OCI-LY1 (cell line): Measurements from ENCODE around the gene ZNF786.
"Not testable (repeated sequence)": the region's sequence is repeated elsewhere in the genome, so short reads cannot be mapped to it uniquely, and the experiment has no call there.

Source experiments
- CTCF ChIP-seq: fragments of 200-600 bp; sonication (generic), shearing (Covaris generic); IDR thresholded peaks from 2 replicates; pipeline ENCODE4 v1.5.1; 2017; ENCODE audit warnings: mild to moderate bottlenecking, antibody characterized with exemption, low read length, moderate library complexity, mixed read lengths
- EZH2 ChIP-seq: fragments of 200-600 bp; sonication (generic), shearing (Covaris generic); IDR thresholded peaks from 2 replicates; pipeline ENCODE4 v1.8.0; 2017; ENCODE audit warnings: borderline replicate concordance, mixed run types, mild to moderate bottlenecking, antibody characterized with exemption, low read length, moderate library complexity, mixed read lengths

- not testable (repeated sequence) for TF ChIP-seq CTCF, EZH2
These were observed 60.1 kb downstream of the ZNF786 start for GRCh38 chr7:149030439-149030838.
